GM23338 (cell line): ENCODE measurements around the gene LARGE1. TPM values are rescaled to one million over a fixed set of nuclear protein-coding genes. Genes with fewer than 3 reads are reported as not detected.

Experiments used
- ATAC-seq: fragments of 200-7000 bp; cut with Tn5 transposase; 3 replicates; pipeline ENCODE4 v1.9.1; 2020
- DNase-seq: peaks from one replicate; pipeline ENCODE4 v3.0.0-alpha.2; 2015; ENCODE audit warnings: low spot score
- H2AFZ ChIP-seq: fragments of 200-600 bp; sonication (generic); 2 replicates; pipeline ENCODE4 v1.8.0; 2016; ENCODE audit warnings: antibody characterized with exemption, mild to moderate bottlenecking, moderate library complexity
- H3F3A ChIP-seq: fragments of 200-600 bp; sonication (generic); replicated peaks from 2 replicates; pipeline ENCODE4 v1.8.0; 2017; ENCODE audit warnings: antibody characterized with exemption, mixed run types, low read depth
- H3K27ac ChIP-seq: fragments of 200-600 bp; sonication (generic); 2 replicates; pipeline ENCODE4 v1.6.1; 2016; ENCODE audit warnings: low read depth
- H3K27me3 ChIP-seq: fragments of 200-600 bp; sonication (generic); 2 replicates; pipeline ENCODE4 v1.8.0; 2016; ENCODE audit warnings: mild to moderate bottlenecking, mixed run types, moderate library complexity; ENCODE audit not compliant: insufficient read depth
- H3K36me3 ChIP-seq: fragments of 200-600 bp; sonication (generic); 2 replicates; pipeline ENCODE4 v1.8.0; 2016; ENCODE audit warnings: mild to moderate bottlenecking; ENCODE audit not compliant: insufficient read depth
- H3K4me1 ChIP-seq: fragments of 200-600 bp; sonication (generic); 2 replicates; pipeline ENCODE4 v1.8.0; 2016; ENCODE audit warnings: mild to moderate bottlenecking, moderate library complexity; ENCODE audit not compliant: insufficient read depth
- H3K4me2 ChIP-seq: fragments of 200-600 bp; sonication (generic); 2 replicates; pipeline ENCODE4 v1.7.1; 2017; ENCODE audit warnings: mixed run types
- H3K4me3 ChIP-seq: fragments of 200-600 bp; sonication (generic); 2 replicates; pipeline ENCODE4 v1.6.1; 2016; ENCODE audit warnings: mixed run types
- H3K79me2 ChIP-seq: fragments of 200-600 bp; sonication (generic); replicated peaks from 2 replicates; pipeline ENCODE4 v1.8.0; 2017; ENCODE audit warnings: mild to moderate bottlenecking; ENCODE audit not compliant: insufficient read depth
- H3K9me2 ChIP-seq: fragments of 200-600 bp; sonication (generic); 2 replicates; pipeline ENCODE4 v1.8.0; 2017; ENCODE audit not compliant: insufficient read depth
- H4K20me1 ChIP-seq: fragments of 200-600 bp; sonication (generic); replicated peaks from 2 replicates; pipeline ENCODE4 v1.8.0; 2017; ENCODE audit warnings: mild to moderate bottlenecking; ENCODE audit not compliant: insufficient read depth
- H3K27ac Mint-ChIP-seq: 2 replicates; pipeline ENCODE4 v1.8.0; 2020; ENCODE audit warnings: inconsistent platforms, mild to moderate bottlenecking, moderate library complexity, mixed read lengths
- H3K27me3 Mint-ChIP-seq: 3 replicates; pipeline ENCODE4 v1.8.0; 2022; ENCODE audit warnings: low read depth, mild to moderate bottlenecking, moderate library complexity, mixed read lengths, inconsistent platforms; ENCODE audit not compliant: insufficient read depth, poor library complexity
- H3K36me3 Mint-ChIP-seq: 3 replicates; pipeline ENCODE4 v1.8.0; 2021; ENCODE audit warnings: low read depth, mild to moderate bottlenecking, inconsistent platforms, moderate library complexity, mixed read lengths
- H3K4me1 Mint-ChIP-seq: 3 replicates; pipeline ENCODE4 v1.8.0; 2020; ENCODE audit warnings: mild to moderate bottlenecking, inconsistent platforms, mixed read lengths
- H3K4me3 Mint-ChIP-seq: 3 replicates; pipeline ENCODE4 v1.8.0; 2021; ENCODE audit warnings: moderate library complexity, mild to moderate bottlenecking, inconsistent platforms, mixed read lengths
- H3K9me3 Mint-ChIP-seq: 3 replicates; pipeline ENCODE4 v1.8.0; 2020; ENCODE audit warnings: moderate library complexity, mild to moderate bottlenecking, inconsistent platforms, mixed read lengths
- CTCF ChIP-seq, 2 experiments: fragments of 200-600 bp in 1 of 2; sonication (generic) in 1 of 2; conservative IDR thresholded peaks; 2 replicates each; pipeline versions ENCODE4 v1.5.1 to v1.6.1; 2016 to 2017; ENCODE audit warnings: antibody characterized with exemption in 2 of 2, low read depth in 2 of 2, mild to moderate bottlenecking in 2 of 2, moderate library complexity in 1 of 2
- EZH2 ChIP-seq: fragments of 200-600 bp; sonication (generic); IDR thresholded peaks from one replicate; pipeline ENCODE4 v1.8.0; 2017; ENCODE audit warnings: antibody characterized with exemption, mild to moderate bottlenecking, low read depth; ENCODE audit not compliant: unreplicated experiment
- JUNB ChIP-seq: IDR thresholded peaks from one replicate; pipeline ENCODE4 v1.6.1; 2016; ENCODE audit warnings: antibody characterized with exemption; ENCODE audit not compliant: unreplicated experiment
- POLR2AphosphoS5 ChIP-seq: IDR thresholded peaks from 2 replicates; pipeline ENCODE4 v1.6.1; 2016; ENCODE audit warnings: antibody characterized with exemption, low read depth
- ZNF114 ChIP-seq: fragments of 250-450 bp; sonication (Bioruptor Pico); IDR thresholded peaks from 2 replicates; pipeline ENCODE4 v1.5.0; 2020; ENCODE audit warnings: mild to moderate bottlenecking, moderate library complexity
- ZNF331 ChIP-seq: fragments of 250-450 bp; sonication (Bioruptor Pico); IDR thresholded peaks from 2 replicates; pipeline ENCODE4 v1.5.0; 2020; ENCODE audit warnings: low read depth, mild to moderate bottlenecking, moderate library complexity
- polyA plus RNA-seq: library from polyadenylated mRNA; unstranded; fragments of >200 nt; fragmentation: Nextera tagmentation; extraction: Ambion mirVana; gene quantifications from 2 replicates; pipeline ENCODE4 v1.2.1, GENCODE V29; 2016
- total RNA-seq: library from RNA; depleted of rRNA; stranded (reverse); fragments of >200 nt; shearing (Covaris generic); gene quantifications from 2 replicates; pipeline ENCODE4 v1.2.3, GENCODE V29; 2014
- TF ChIP-seq, protein P1 (sequence below): fragments of 250-450 bp; sonication (Bioruptor Pico); IDR thresholded peaks from 2 replicates; pipeline ENCODE4 v1.5.0; 2020; ENCODE audit warnings: mild to moderate bottlenecking, moderate library complexity
- TF ChIP-seq, protein P2 (sequence below): IDR thresholded peaks from one replicate; pipeline ENCODE4 v1.6.1; 2018; ENCODE audit warnings: antibody characterized with exemption; ENCODE audit not compliant: unreplicated experiment

LARGE1 gene
- total and polyA plus RNA-seq, 2 experiments from 2014 or later = 12.8 to 75.6 TPM

- TF ChIP-seq ZNF114 (CRISPR knock-in tag) = no peak
Measured at GRCh38 chr22:33793475-33793874, 126.8 kb downstream of the LARGE1 start (continued).

DNA sequence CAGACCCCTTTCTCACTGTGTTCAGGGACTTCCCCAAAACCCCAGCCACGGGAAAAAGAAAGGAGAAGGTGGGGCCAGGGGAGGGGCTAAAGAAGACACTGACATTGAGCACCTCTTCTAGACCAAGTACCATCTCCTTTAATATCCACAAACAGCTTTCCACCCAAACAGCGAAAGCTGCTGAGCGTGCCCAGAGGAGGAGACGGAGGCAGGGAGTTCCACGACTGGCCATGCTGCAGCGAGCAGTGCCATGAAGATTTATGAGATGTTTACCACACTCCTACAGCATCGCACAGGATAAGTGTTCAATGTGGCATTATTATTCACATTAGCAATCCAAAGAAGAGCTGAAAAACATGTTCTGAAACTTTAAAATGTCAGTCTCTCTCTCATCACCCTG lies 127.4 kb downstream of the LARGE1 start:
- Mint-ChIP-seq H3K27ac (peak overlapping the region; percentile 9; the same call in 1 of the 2 replicates), H3K4me1 (peaks cover 41% of the 10 kb centered on the region), H3K27me3 (peaks cover 9% of the 10 kb centered on the region), H3K4me3 (no peak overlapping the region), H3K9me3 (peaks cover 51% of the 10 kb centered on the region), H3K36me3 (peaks cover 54% of the 10 kb centered on the region)
- Histone ChIP-seq H3F3A (no peaks in the 10 kb centered on the region), H3K4me2 (no peak overlapping the region), H3K4me3 (no peak overlapping the region), H3K79me2 (peaks cover 100% of the 10 kb centered on the region), H3K4me1 (peaks cover 33% of the 10 kb centered on the region), H2AFZ (no peak overlapping the region), H4K20me1 (peaks cover 21% of the 10 kb centered on the region), H3K36me3 (peaks cover 9% of the 10 kb centered on the region; the same call in 1 of the 2 replicates), H3K27ac (no peak overlapping the region), H3K27me3 (no peaks in the 10 kb centered on the region), H3K9me2 (no peaks in the 10 kb centered on the region)
- no peak for TF ChIP-seq ZNF114 (CRISPR knock-in tag)
- TF ChIP-seq, protein P1, sequence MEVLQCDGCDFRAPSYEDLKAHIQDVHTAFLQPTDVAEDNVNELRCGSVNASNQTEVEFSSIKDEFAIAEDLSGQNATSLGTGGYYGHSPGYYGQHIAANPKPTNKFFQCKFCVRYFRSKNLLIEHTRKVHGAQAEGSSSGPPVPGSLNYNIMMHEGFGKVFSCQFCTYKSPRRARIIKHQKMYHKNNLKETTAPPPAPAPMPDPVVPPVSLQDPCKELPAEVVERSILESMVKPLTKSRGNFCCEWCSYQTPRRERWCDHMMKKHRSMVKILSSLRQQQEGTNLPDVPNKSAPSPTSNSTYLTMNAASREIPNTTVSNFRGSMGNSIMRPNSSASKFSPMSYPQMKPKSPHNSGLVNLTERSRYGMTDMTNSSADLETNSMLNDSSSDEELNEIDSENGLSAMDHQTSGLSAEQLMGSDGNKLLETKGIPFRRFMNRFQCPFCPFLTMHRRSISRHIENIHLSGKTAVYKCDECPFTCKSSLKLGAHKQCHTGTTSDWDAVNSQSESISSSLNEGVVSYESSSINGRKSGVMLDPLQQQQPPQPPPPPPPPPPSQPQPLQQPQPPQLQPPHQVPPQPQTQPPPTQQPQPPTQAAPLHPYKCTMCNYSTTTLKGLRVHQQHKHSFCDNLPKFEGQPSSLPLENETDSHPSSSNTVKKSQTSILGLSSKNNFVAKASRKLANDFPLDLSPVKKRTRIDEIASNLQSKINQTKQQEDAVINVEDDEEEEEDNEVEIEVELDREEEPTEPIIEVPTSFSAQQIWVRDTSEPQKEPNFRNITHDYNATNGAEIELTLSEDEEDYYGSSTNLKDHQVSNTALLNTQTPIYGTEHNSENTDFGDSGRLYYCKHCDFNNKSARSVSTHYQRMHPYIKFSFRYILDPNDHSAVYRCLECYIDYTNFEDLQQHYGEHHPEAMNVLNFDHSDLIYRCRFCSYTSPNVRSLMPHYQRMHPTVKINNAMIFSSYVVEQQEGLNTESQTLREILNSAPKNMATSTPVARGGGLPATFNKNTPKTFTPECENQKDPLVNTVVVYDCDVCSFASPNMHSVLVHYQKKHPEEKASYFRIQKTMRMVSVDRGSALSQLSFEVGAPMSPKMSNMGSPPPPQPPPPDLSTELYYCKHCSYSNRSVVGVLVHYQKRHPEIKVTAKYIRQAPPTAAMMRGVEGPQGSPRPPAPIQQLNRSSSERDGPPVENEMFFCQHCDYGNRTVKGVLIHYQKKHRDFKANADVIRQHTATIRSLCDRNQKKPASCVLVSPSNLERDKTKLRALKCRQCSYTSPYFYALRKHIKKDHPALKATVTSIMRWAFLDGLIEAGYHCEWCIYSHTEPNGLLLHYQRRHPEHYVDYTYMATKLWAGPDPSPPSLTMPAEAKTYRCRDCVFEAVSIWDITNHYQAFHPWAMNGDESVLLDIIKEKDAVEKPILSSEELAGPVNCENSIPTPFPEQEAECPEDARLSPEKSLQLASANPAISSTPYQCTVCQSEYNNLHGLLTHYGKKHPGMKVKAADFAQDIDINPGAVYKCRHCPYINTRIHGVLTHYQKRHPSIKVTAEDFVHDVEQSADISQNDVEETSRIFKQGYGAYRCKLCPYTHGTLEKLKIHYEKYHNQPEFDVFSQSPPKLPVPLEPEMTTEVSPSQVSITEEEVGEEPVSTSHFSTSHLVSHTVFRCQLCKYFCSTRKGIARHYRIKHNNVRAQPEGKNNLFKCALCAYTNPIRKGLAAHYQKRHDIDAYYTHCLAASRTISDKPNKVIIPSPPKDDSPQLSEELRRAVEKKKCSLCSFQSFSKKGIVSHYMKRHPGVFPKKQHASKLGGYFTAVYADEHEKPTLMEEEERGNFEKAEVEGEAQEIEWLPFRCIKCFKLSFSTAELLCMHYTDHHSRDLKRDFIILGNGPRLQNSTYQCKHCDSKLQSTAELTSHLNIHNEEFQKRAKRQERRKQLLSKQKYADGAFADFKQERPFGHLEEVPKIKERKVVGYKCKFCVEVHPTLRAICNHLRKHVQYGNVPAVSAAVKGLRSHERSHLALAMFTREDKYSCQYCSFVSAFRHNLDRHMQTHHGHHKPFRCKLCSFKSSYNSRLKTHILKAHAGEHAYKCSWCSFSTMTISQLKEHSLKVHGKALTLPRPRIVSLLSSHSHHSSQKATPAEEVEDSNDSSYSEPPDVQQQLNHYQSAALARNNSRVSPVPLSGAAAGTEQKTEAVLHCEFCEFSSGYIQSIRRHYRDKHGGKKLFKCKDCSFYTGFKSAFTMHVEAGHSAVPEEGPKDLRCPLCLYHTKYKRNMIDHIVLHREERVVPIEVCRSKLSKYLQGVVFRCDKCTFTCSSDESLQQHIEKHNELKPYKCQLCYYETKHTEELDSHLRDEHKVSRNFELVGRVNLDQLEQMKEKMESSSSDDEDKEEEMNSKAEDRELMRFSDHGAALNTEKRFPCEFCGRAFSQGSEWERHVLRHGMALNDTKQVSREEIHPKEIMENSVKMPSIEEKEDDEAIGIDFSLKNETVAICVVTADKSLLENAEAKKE (CRISPR knock-in tag) = no peak
- ATAC-seq (peak; percentile 32; the same call in 2 of the 3 replicates), DNase-seq (no peak)

GRCh38 chr22:33789690-33790253 lies 130.5 kb downstream of the LARGE1 start:
- no peak overlapping the region for H3K4me2 ChIP-seq
- H3K27ac ChIP-seq = no peak overlapping the region
- H2AFZ ChIP-seq = no peak overlapping the region
- Mint-ChIP-seq H3K4me1 (peaks cover 28% of the 10 kb centered on the region), H3K9me3 (peaks cover 52% of the 10 kb centered on the region), H3K27me3 (peaks cover 7% of the 10 kb centered on the region), H3K27ac (no peak overlapping the region), H3K36me3 (peaks cover 58% of the 10 kb centered on the region), H3K4me3 (no peak overlapping the region)
- DNase-seq (no peak), ATAC-seq (no peak)
- peaks cover 30% of the 10 kb centered on the region for H3K4me1 ChIP-seq
- peaks cover 7% of the 10 kb centered on the region; the same call in 1 of the 2 replicates for H3F3A ChIP-seq
- peaks cover 97% of the 10 kb centered on the region for H3K79me2 ChIP-seq
- peaks cover 19% of the 10 kb centered on the region for H4K20me1 ChIP-seq
- no peak overlapping the region for H3K4me3 ChIP-seq
- peaks cover 9% of the 10 kb centered on the region; the same call in 1 of the 2 replicates for H3K36me3 ChIP-seq
- H3K9me2 ChIP-seq = no peaks in the 10 kb centered on the region
- no peaks in the 10 kb centered on the region for H3K27me3 ChIP-seq
- no peak for TF ChIP-seq ZNF331 (CRISPR knock-in tag)
- TF ChIP-seq JUNB = no peak
- TF ChIP-seq, protein P2, sequence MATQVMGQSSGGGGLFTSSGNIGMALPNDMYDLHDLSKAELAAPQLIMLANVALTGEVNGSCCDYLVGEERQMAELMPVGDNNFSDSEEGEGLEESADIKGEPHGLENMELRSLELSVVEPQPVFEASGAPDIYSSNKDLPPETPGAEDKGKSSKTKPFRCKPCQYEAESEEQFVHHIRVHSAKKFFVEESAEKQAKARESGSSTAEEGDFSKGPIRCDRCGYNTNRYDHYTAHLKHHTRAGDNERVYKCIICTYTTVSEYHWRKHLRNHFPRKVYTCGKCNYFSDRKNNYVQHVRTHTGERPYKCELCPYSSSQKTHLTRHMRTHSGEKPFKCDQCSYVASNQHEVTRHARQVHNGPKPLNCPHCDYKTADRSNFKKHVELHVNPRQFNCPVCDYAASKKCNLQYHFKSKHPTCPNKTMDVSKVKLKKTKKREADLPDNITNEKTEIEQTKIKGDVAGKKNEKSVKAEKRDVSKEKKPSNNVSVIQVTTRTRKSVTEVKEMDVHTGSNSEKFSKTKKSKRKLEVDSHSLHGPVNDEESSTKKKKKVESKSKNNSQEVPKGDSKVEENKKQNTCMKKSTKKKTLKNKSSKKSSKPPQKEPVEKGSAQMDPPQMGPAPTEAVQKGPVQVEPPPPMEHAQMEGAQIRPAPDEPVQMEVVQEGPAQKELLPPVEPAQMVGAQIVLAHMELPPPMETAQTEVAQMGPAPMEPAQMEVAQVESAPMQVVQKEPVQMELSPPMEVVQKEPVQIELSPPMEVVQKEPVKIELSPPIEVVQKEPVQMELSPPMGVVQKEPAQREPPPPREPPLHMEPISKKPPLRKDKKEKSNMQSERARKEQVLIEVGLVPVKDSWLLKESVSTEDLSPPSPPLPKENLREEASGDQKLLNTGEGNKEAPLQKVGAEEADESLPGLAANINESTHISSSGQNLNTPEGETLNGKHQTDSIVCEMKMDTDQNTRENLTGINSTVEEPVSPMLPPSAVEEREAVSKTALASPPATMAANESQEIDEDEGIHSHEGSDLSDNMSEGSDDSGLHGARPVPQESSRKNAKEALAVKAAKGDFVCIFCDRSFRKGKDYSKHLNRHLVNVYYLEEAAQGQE = no peak
- TF ChIP-seq EZH2 = no peak
- no peak for TF ChIP-seq POLR2AphosphoS5
- no peak for TF ChIP-seq CTCF (conservative IDR thresholded peaks at IDR 0.05; ENCODE audit: low read depth in 2 of 2)
